Type B pancreatic cell (in vitro differentiated cells): ENCODE measurements around the gene ITPR2. TPM values are rescaled to one million over a fixed set of nuclear protein-coding genes. Genes with fewer than 3 reads are reported as not detected.

Experiments
- DNase-seq: peaks from one replicate; pipeline ENCODE4 v3.0.0; 2021; ENCODE audit warnings: mixed read lengths; ENCODE audit not compliant: unreplicated experiment; ENCODE audit errors: extremely low spot score
- H3K27ac Mint-ChIP-seq: 2 replicates; pipeline ENCODE4 v1.8.0; 2021; ENCODE audit warnings: mild to moderate bottlenecking, mixed read lengths
- H3K27me3 Mint-ChIP-seq: 2 replicates; pipeline ENCODE4 v1.8.0; 2021; ENCODE audit warnings: mixed read lengths
- H3K36me3 Mint-ChIP-seq: 2 replicates; pipeline ENCODE4 v1.8.0; 2021; ENCODE audit warnings: mixed read lengths
- H3K4me1 Mint-ChIP-seq: one replicate; pipeline ENCODE4 v1.8.0; 2021; ENCODE audit warnings: mixed read lengths; ENCODE audit not compliant: unreplicated experiment
- H3K4me3 Mint-ChIP-seq: 2 replicates; pipeline ENCODE4 v1.8.0; 2021; ENCODE audit warnings: mild to moderate bottlenecking, mixed read lengths
- H3K9me3 Mint-ChIP-seq: 2 replicates; pipeline ENCODE4 v1.8.0; 2021; ENCODE audit warnings: mixed read lengths
- total RNA-seq: library from RNA; stranded (reverse); gene quantifications from 2 replicates; pipeline ENCODE4 v1.2.1, GENCODE V29; 2021; ENCODE audit warnings: low replicate concordance
- TF ChIP-seq, protein P1 (sequence below): fragments of 200-600 bp; sonication (generic); conservative IDR thresholded peaks from 2 replicates; pipeline ENCODE4 v1.5.0; 2021; ENCODE audit warnings: antibody characterized with exemption, mild to moderate bottlenecking

The ITPR2 gene
- total RNA-seq, 1 donor from 2014 or later, result 33.7 TPM

GRCh38 chr12:26705851-26706250, 127.1 kb downstream of the ITPR2 start:
- TF ChIP-seq, protein P1, sequence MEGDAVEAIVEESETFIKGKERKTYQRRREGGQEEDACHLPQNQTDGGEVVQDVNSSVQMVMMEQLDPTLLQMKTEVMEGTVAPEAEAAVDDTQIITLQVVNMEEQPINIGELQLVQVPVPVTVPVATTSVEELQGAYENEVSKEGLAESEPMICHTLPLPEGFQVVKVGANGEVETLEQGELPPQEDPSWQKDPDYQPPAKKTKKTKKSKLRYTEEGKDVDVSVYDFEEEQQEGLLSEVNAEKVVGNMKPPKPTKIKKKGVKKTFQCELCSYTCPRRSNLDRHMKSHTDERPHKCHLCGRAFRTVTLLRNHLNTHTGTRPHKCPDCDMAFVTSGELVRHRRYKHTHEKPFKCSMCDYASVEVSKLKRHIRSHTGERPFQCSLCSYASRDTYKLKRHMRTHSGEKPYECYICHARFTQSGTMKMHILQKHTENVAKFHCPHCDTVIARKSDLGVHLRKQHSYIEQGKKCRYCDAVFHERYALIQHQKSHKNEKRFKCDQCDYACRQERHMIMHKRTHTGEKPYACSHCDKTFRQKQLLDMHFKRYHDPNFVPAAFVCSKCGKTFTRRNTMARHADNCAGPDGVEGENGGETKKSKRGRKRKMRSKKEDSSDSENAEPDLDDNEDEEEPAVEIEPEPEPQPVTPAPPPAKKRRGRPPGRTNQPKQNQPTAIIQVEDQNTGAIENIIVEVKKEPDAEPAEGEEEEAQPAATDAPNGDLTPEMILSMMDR, result no peak
- Mint-ChIP-seq H3K27ac (no peak overlapping the region), H3K9me3 (no peaks in the 10 kb centered on the region), H3K4me1 (no peaks in the 10 kb centered on the region), H3K36me3 (peaks cover 15% of the 10 kb centered on the region), H3K4me3 (no peak overlapping the region), H3K27me3 (no peaks in the 10 kb centered on the region)
- no peak for DNase-seq

DNA sequence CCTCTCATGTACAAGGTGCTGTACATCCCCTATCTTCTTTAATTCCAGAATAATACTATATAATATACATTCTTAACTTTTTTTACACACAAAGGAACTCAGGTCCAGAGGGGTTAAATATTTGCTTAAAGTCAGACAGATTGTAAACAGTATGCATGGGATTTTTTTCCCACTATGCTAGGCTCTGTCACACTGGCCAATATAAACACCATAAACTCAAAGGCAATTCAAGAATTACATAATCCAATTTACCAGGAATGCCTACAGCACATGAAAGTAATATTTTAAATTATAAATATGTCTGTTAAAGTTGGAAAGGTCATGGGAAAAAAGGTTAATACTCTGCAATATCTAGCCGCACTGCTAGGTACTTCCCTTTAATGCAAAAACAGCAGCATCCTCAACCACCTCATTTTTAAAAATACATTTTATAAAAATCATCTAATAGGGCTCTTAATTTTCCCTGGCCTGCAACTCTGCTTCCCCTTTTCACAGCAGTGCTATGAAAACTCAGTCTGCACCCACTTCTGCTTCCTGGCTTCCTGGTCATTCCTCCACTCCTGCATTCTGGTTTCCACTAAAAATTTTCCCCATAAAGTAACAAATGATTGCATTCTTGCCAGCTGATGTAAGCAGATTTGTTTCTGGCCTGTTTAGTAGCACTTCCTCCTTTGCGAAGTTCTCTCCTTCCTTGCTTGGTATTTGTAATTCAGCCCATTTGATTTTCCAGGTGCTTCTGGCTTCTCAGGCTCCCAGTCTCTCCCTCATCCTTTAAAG, 128.1 kb downstream of the ITPR2 start:
- H3K4me3 Mint-ChIP-seq, result no peak overlapping the region
- no peak for DNase-seq
- H3K9me3 Mint-ChIP-seq, result no peaks in the 10 kb centered on the region
- no peaks in the 10 kb centered on the region for H3K4me1 Mint-ChIP-seq
- peaks cover 18% of the 10 kb centered on the region for H3K36me3 Mint-ChIP-seq
- TF ChIP-seq, protein P1, result no peak
- no peak overlapping the region for H3K27ac Mint-ChIP-seq
- H3K27me3 Mint-ChIP-seq, result no peaks in the 10 kb centered on the region

- no peak overlapping the region for H3K27ac Mint-ChIP-seq
- TF ChIP-seq, protein P1, result no peak
Observed at GRCh38 chr12:26704214-26704613, 128.8 kb downstream of the ITPR2 start.

DNA sequence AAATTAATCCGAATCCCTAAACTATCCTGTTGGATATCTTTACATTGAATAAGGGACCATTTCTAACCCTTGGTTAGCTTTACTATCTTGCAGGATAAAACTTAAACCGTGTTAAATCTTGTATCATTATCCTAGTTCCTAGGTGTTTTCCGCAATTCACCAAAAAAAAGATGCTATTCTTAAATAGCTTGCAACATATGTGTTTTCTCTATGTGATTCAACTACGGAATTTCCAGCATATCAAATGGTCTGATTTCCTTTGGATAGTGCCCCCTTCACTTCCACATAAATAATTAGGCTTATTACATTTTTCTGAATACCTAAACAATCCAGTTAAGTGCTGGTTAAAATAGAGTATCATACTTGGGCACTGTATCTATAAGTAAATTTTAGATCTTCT, 130.3 kb downstream of the ITPR2 start:
- Mint-ChIP-seq H3K9me3 (no peaks in the 10 kb centered on the region), H3K27ac (no peak overlapping the region), H3K4me1 (no peaks in the 10 kb centered on the region), H3K4me3 (no peak overlapping the region), H3K36me3 (peaks cover 23% of the 10 kb centered on the region), H3K27me3 (no peaks in the 10 kb centered on the region)
- TF ChIP-seq, protein P1, result no peak
- no peak for DNase-seq

More at GRCh38 chr12:26704214-26704613, 128.8 kb downstream of the ITPR2 start:
- Mint-ChIP-seq H3K9me3 (no peaks in the 10 kb centered on the region), H3K27me3 (no peaks in the 10 kb centered on the region), H3K4me3 (no peak overlapping the region), H3K36me3 (peaks cover 19% of the 10 kb centered on the region), H3K4me1 (no peaks in the 10 kb centered on the region)
- no peak for DNase-seq

- Mint-ChIP-seq H3K9me3 (no peaks in the 10 kb centered on the region), H3K4me3 (no peak overlapping the region), H3K4me1 (no peaks in the 10 kb centered on the region), H3K27ac (no peak overlapping the region), H3K36me3 (peaks cover 30% of the 10 kb centered on the region), H3K27me3 (no peaks in the 10 kb centered on the region)
- DNase-seq, result no peak
- TF ChIP-seq, protein P1, result peak; percentile 82
Observed at GRCh38 chr12:26701604-26702215, 131.3 kb downstream of the ITPR2 start.
